Activated naive CD8-positive, alpha-beta T cell treated with anti-CD3 and anti-CD28 coated beads, Interleukin-2, amount 10 ng/mL, durations not matched to agents 7 days and 5 days (primary cell): ENCODE data around the gene TTLL5. TPM values are rescaled to one million over a fixed set of nuclear protein-coding genes. Genes with fewer than 3 reads are reported as not detected.

Source experiments
- ATAC-seq: fragments of 150-1000 bp; cut with Tn5 transposase; one replicate; pipeline ENCODE4 v1.10.0; 2021; ENCODE audit warnings: low read depth, moderate library complexity
- POLR2A ChIA-PET: fragments of 350-600 bp; sonication (Branson Sonifier 250); formaldehyde crosslinking; loops from one replicate; lab custom pipeline; 2021; ENCODE audit warnings: antibody characterized with exemption; lab: Charles Lee
- DNase-seq: peaks from one replicate; pipeline ENCODE4 v3.0.0; 2021
- H3K27ac Mint-ChIP-seq: one replicate; pipeline ENCODE4 v1.8.0; 2022; ENCODE audit warnings: mild to moderate bottlenecking, mixed read lengths
- H3K27me3 Mint-ChIP-seq: one replicate; pipeline ENCODE4 v1.8.0; 2022; ENCODE audit warnings: mild to moderate bottlenecking, moderate library complexity, mixed read lengths
- H3K36me3 Mint-ChIP-seq: one replicate; pipeline ENCODE4 v1.8.0; 2021; ENCODE audit warnings: mild to moderate bottlenecking, mixed read lengths
- H3K4me1 Mint-ChIP-seq: one replicate; pipeline ENCODE4 v1.8.0; 2021; ENCODE audit warnings: mixed read lengths
- H3K4me3 Mint-ChIP-seq: one replicate; pipeline ENCODE4 v1.8.0; 2022; ENCODE audit warnings: mild to moderate bottlenecking, moderate library complexity, mixed read lengths
- H3K9me3 Mint-ChIP-seq: one replicate; pipeline ENCODE4 v1.8.0; 2021; ENCODE audit warnings: mixed read lengths
- total RNA-seq, 2 experiments: library from RNA; stranded (reverse); gene quantifications; one replicate each; pipeline ENCODE4 v1.2.3, GENCODE V29; 2021

Gene TTLL5
- total RNA-seq, 2 experiments from 2014 or later, result 31.8 to 32.7 TPM

DNA sequence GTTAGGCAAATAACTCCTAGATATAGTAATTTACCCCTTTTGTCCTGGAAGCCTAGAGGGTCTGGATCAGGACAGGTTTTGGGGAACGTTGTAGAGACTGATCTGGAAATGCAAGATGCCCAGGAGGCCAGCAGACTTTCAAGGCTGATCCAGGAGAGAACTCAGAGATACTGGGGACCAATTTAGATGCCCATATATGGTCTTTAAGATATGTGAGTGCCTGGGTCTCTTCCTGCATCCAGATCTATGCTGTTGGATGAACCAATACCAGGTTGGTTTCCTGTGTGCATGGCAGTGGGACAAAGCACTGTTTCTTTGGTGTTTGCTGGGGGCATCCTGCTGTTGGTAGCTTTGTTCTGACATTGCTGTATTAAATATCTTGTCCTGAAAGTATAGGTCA is 5.8 kb upstream of the TTLL5 start:
- Mint-ChIP-seq H3K27me3 (no peaks in the 10 kb centered on the region), H3K4me3 (no peak overlapping the region), H3K36me3 (peaks cover 8% of the 10 kb centered on the region), H3K4me1 (peaks cover 13% of the 10 kb centered on the region), H3K27ac (no peak overlapping the region), H3K9me3 (no peaks in the 10 kb centered on the region)
- POLR2A ChIA-PET, result no interaction called here
- no peak for DNase-seq
- ATAC-seq, result no peak

- H3K4me1 Mint-ChIP-seq, result peaks cover 15% of the 10 kb centered on the region
- peaks cover 3% of the 10 kb centered on the region for H3K36me3 Mint-ChIP-seq
- H3K27me3 Mint-ChIP-seq, result no peaks in the 10 kb centered on the region
- POLR2A ChIA-PET, result no interaction called here
- H3K27ac Mint-ChIP-seq, result no peak overlapping the region
- H3K9me3 Mint-ChIP-seq, result no peaks in the 10 kb centered on the region
- DNase-seq (no peak), ATAC-seq (no peak)
- no peak overlapping the region for H3K4me3 Mint-ChIP-seq
Observed at GRCh38 chr14:75657331-75657730, 3.7 kb upstream of the TTLL5 start.

DNA sequence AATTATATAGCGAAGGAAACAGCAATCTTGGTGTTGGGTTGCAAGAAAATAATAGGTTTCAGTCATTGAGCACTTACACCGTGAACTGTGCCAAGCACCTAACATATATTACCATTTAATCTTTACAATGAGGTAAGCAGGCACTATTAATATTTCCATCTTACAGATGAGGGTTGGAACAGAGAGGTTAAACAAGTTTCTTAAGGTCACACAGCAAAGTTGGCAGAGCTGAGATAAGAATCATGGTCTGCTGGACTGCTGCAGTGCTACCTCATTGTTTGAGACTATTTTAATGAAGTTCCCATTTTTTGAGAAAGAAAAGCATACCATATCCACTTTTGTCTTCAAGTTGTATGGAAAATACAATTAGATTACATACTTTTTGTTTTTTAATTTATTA is 2.1 kb upstream of the TTLL5 start:
- peaks cover 19% of the 10 kb centered on the region for H3K4me1 Mint-ChIP-seq

GRCh38 chr14:75660238-75660629 is 812 bp upstream of the TTLL5 start:
- Mint-ChIP-seq H3K27ac (peak overlapping the region; percentile 87), H3K36me3 (peaks cover 5% of the 10 kb centered on the region), H3K4me1 (peaks cover 17% of the 10 kb centered on the region), H3K4me3 (peak overlapping the region; percentile 93), H3K27me3 (no peaks in the 10 kb centered on the region), H3K9me3 (no peaks in the 10 kb centered on the region)
- DNase-seq (no peak), ATAC-seq (no peak)
- POLR2A ChIA-PET, result interaction anchor here (0.7 to 1.8 kb wide), 4 partner anchors 11 to 492 kb away, joined by 3 to 11 read pairs (median 5); partner anchors contain the start of gene BATF

More for the DNA sequence above, 2.1 kb upstream of the TTLL5 start:
- Mint-ChIP-seq H3K27ac (no peak overlapping the region), H3K4me3 (no peak overlapping the region), H3K36me3 (peaks cover 6% of the 10 kb centered on the region), H3K27me3 (no peaks in the 10 kb centered on the region), H3K9me3 (no peaks in the 10 kb centered on the region)
- DNase-seq (no peak), ATAC-seq (no peak)
- POLR2A ChIA-PET, result no interaction called here

DNA sequence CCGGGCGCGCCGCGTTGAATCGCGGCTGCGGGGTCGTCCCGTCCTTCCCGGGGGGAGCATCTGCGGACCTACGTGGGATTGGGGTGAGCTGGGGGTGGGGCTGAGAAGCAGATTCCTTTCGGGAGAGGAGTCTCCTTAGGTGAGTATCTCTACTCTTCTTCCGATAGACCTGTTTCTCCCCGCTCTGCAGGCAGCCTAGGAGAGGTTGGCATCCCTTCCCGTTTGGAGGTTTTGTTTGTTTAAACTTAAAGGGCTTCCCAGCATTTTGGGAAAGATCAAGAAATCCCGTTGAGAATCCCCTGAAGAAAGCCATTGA is 411 bp downstream of the TTLL5 start:
- H3K4me3 Mint-ChIP-seq, result peak overlapping the region; percentile 93
- no peaks in the 10 kb centered on the region for H3K27me3 Mint-ChIP-seq
- H3K36me3 Mint-ChIP-seq, result peaks cover 6% of the 10 kb centered on the region
- H3K9me3 Mint-ChIP-seq, result no peaks in the 10 kb centered on the region
- DNase-seq (no peak), ATAC-seq (no peak)
- POLR2A ChIA-PET, result interaction anchor here (0.5 to 1.8 kb wide), 6 partner anchors 12 to 1372 kb away, joined by 3 to 11 read pairs (median 4); partner anchors contain the start of genes BATF and DLST
- H3K4me1 Mint-ChIP-seq, result peaks cover 17% of the 10 kb centered on the region
- peak overlapping the region; percentile 67 for H3K27ac Mint-ChIP-seq

DNA sequence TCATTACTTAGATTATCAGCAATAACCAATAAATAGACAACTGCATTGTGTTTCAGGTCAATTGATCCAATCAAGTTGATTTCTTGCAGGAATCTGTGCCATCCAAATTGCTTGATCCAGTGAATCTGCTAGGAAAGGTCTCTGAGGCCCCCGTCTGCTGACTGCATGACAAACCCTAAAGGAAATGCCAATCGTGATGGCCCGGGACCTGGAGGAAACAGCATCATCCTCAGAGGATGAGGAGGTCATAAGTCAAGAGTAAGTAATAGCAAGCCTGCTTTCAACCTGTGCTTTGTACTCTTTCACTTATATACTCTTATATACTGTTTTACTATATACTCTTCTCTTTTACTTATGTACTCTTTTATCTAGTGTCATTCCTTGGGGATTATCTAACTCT is 1.9 kb downstream of the TTLL5 start:
- Mint-ChIP-seq H3K27ac (no peak overlapping the region), H3K27me3 (no peaks in the 10 kb centered on the region), H3K36me3 (peaks cover 12% of the 10 kb centered on the region), H3K4me1 (peaks cover 15% of the 10 kb centered on the region), H3K9me3 (no peaks in the 10 kb centered on the region), H3K4me3 (peak overlapping the region; percentile 52)
- no peak for ATAC-seq
- POLR2A ChIA-PET, result no interaction called here
- DNase-seq, result no peak

- ATAC-seq, result no peak
- peaks cover 5% of the 10 kb centered on the region for H3K4me1 Mint-ChIP-seq
- H3K36me3 Mint-ChIP-seq, result peaks cover 38% of the 10 kb centered on the region
- no peaks in the 10 kb centered on the region for H3K9me3 Mint-ChIP-seq
- DNase-seq, result no peak
- no peak overlapping the region for H3K27ac Mint-ChIP-seq
- no peak overlapping the region for H3K4me3 Mint-ChIP-seq
- POLR2A ChIA-PET, result interaction anchor here (0.6 kb wide), 1 partner anchor 16 kb away, joined by 6 read pairs; no protein-coding TSS in a partner anchor
- H3K27me3 Mint-ChIP-seq, result no peaks in the 10 kb centered on the region
Observed at GRCh38 chr14:75667099-75667765, 6.2 kb downstream of the TTLL5 start.

GRCh38 chr14:75672605-75673192 is 11.7 kb downstream of the TTLL5 start:
- H3K36me3 Mint-ChIP-seq, result peaks cover 49% of the 10 kb centered on the region
- no peak overlapping the region for H3K27ac Mint-ChIP-seq
- H3K4me1 Mint-ChIP-seq, result peaks cover 5% of the 10 kb centered on the region
- H3K27me3 Mint-ChIP-seq, result no peaks in the 10 kb centered on the region
- no peaks in the 10 kb centered on the region for H3K9me3 Mint-ChIP-seq
- H3K4me3 Mint-ChIP-seq, result no peak overlapping the region
- ATAC-seq (no peak), DNase-seq (no peak)
- POLR2A ChIA-PET, result interaction anchor here (1.3 kb wide), 1 partner anchor 11 kb away, joined by 4 read pairs; the partner anchor contains the start of gene TTLL5

DNA sequence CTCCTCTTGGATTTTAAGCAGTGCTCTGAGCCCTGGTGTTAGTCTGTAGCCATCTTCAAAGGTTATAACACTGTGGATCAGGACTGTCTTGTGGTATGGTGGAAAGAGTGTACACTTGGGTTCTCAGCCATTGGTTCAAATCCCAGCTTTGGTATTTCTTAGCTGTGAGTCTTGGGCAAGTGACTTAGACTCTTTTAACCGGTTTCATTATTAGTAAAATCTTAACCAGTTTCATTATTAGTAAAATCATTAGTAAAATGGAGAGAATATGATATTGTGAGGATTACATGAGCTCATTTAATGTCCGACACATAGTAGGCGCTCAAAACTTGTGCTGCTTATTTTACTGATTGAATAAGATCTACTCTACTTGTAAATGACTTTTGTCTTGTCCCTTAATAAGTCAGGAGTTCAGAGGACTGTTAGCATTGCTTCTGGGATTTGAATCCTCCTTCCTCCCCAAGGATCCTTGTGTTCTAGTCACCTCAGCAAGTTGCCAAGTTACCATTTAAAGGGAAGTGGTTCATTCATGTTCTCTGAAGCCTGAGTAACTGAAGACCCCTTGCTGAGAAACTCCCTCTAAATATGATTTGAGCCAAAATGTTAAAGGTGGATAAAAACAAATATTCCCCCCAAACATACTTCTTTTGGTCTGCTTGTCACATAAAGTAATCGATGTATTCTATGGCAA is 12.4 kb downstream of the TTLL5 start:
- peaks cover 5% of the 10 kb centered on the region for H3K4me1 Mint-ChIP-seq
- H3K9me3 Mint-ChIP-seq, result no peaks in the 10 kb centered on the region
- DNase-seq (no peak), ATAC-seq (no peak)
- H3K4me3 Mint-ChIP-seq, result no peak overlapping the region
- H3K36me3 Mint-ChIP-seq, result peaks cover 48% of the 10 kb centered on the region
- POLR2A ChIA-PET, result interaction anchor here (1.3 kb wide), 1 partner anchor 12 kb away, joined by 4 read pairs; the partner anchor contains the start of gene TTLL5
- no peak overlapping the region for H3K27ac Mint-ChIP-seq
- no peaks in the 10 kb centered on the region for H3K27me3 Mint-ChIP-seq

DNA sequence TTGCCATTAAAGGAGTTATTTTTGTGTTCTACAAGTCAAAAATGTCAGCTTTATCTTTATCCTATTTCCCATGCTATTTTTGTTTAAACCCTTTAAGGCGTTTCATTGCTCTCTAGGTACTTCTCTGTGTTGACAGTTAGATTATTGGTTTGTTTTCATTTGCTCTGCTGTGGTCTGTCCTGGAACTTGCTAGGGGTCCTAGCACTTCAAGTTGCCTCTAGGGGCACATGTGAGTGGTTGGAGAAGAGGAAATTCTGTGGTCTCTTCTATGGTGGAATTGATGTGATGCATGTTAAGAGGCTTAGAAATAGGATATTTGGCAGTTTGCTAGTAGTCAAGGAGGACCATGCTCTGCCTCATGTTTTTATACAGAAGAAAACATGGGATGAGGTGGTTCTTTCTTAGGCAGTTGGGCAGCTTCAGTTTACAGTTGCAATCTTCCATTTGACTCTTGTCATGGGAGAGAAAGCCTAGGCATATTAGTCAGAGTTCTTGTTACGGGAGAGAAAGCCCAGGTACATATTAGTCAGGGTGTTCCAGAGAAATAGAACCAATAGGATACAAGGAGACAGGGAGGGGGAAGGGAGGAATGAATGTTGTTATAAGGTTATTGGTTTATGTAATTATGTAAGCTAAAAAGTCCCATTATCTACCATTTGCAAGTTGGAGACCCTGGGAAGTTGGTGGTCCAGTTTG is 14.4 kb downstream of the TTLL5 start:
- DNase-seq (no peak), ATAC-seq (no peak)
- H3K9me3 Mint-ChIP-seq, result no peaks in the 10 kb centered on the region
- H3K4me1 Mint-ChIP-seq, result peaks cover 5% of the 10 kb centered on the region
- no peak overlapping the region for H3K4me3 Mint-ChIP-seq
- no peak overlapping the region for H3K27ac Mint-ChIP-seq
- POLR2A ChIA-PET, result no interaction called here
- peaks cover 36% of the 10 kb centered on the region for H3K36me3 Mint-ChIP-seq
- no peaks in the 10 kb centered on the region for H3K27me3 Mint-ChIP-seq

- POLR2A ChIA-PET, result interaction anchor here (0.7 kb wide), 1 partner anchor 256 kb away, joined by 4 read pairs; no protein-coding TSS in a partner anchor
- Mint-ChIP-seq H3K36me3 (peaks cover 17% of the 10 kb centered on the region), H3K4me1 (no peaks in the 10 kb centered on the region), H3K27ac (no peak overlapping the region), H3K9me3 (no peaks in the 10 kb centered on the region), H3K27me3 (no peaks in the 10 kb centered on the region), H3K4me3 (no peak overlapping the region)
- no peak for DNase-seq
- ATAC-seq, result no peak
Observed at GRCh38 chr14:75685910-75686309, 24.9 kb downstream of the TTLL5 start.

DNA sequence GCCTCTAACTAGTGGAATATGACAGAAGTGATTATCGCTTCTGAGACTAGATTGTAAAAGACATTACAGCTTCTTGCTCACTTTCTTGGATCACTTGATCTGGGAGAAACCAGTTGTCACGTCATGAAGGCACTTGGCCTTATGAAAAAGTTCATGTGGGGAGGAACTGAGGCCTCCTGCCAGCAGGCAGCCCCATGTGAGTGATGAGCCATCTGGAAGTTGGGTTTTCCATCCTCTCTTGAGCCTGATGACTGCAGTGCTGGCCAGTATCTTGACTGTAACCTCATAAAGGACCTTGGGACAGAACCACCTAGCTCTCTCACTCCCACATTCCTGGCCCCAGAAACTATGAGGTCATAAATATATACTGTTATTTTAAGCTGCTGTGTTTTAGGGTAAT is 28.0 kb downstream of the TTLL5 start:
- ATAC-seq (no peak), DNase-seq (no peak)
- POLR2A ChIA-PET, result no interaction called here
- peaks cover 30% of the 10 kb centered on the region for H3K36me3 Mint-ChIP-seq
- no peaks in the 10 kb centered on the region for H3K9me3 Mint-ChIP-seq
- H3K4me1 Mint-ChIP-seq, result no peaks in the 10 kb centered on the region
- H3K4me3 Mint-ChIP-seq, result no peak overlapping the region
- no peaks in the 10 kb centered on the region for H3K27me3 Mint-ChIP-seq
- no peak overlapping the region for H3K27ac Mint-ChIP-seq

- H3K27me3 Mint-ChIP-seq, result no peaks in the 10 kb centered on the region
- no peak overlapping the region for H3K27ac Mint-ChIP-seq
- no peak for ATAC-seq
- POLR2A ChIA-PET, result no interaction called here
- peaks cover 37% of the 10 kb centered on the region for H3K36me3 Mint-ChIP-seq
- H3K4me3 Mint-ChIP-seq, result no peak overlapping the region
- no peaks in the 10 kb centered on the region for H3K4me1 Mint-ChIP-seq
- no peak for DNase-seq
- no peaks in the 10 kb centered on the region for H3K9me3 Mint-ChIP-seq
Observed at GRCh38 chr14:75690010-75690409, 29.0 kb downstream of the TTLL5 start.
